Body of pancreas (tissue), 4 donors: ENCODE data around the gene PACSIN2. TPM values are rescaled to one million over a fixed set of nuclear protein-coding genes. Genes with fewer than 3 reads are reported as not detected.

ENCODE experiments used
- ATAC-seq: fragments of 150-250 bp; one replicate; pipeline ENCODE4 v1.9.1; 2016
- DNase-seq, 4 donors: peaks; one replicate each; pipeline ENCODE4 v3.0.0-alpha.2; 2019
- H3K27ac ChIP-seq, 4 donors: fragments of 200-600 bp; sonication (generic); 1 replicate in 3 of 4; 2 replicates in 1 of 4; pipeline versions ENCODE4 v1.5.1 to v1.6.1; 2016 to 2019; ENCODE audit warnings: mild to moderate bottlenecking in 1 of 4, mixed read lengths in 1 of 4, moderate library complexity in 1 of 4
- H3K27me3 ChIP-seq, 2 donors: fragments of 200-600 bp; sonication (generic); one replicate each; pipeline ENCODE4 v1.6.0; 2016; ENCODE audit warnings: mild to moderate bottlenecking in 1 of 2
- H3K36me3 ChIP-seq, 2 donors: fragments of 200-600 bp; sonication (generic); replicated peaks in 1 of 2; 2 replicates each; pipeline ENCODE4 v1.5.1; 2016; ENCODE audit warnings: low read depth in 2 of 2; ENCODE audit not compliant: insufficient read depth in 1 of 2
- H3K4me1 ChIP-seq: fragments of 200-600 bp; sonication (generic); one replicate; pipeline ENCODE4 v1.6.0; 2016
- H3K4me3 ChIP-seq, 2 donors: fragments of 200-600 bp; sonication (generic); 1 replicate in 1 of 2; 2 replicates in 1 of 2; pipeline ENCODE4 v1.5.1; 2016 to 2019
- H3K9me3 ChIP-seq, 3 donors: fragments of 200-600 bp; sonication (generic); 1 replicate in 2 of 3; 2 replicates in 1 of 3; pipeline ENCODE4 v1.5.1; 2016
- POLR2A ChIP-seq, 3 donors: fragments of 450-650 bp; IDR thresholded peaks; one replicate each; pipeline ENCODE4 v1.6.1; 2016; ENCODE audit warnings: antibody characterized with exemption in 3 of 3, mild to moderate bottlenecking in 2 of 3
- WGBS, 2 donors: methylation state at CpG; one replicate each; pipeline ENCODE4 v1.1.5; 2017; 5-methylcytosine and 5-hydroxymethylcytosine counted together
- intact Hi-C: fragments of 100-400 bp; cut with DNase I; formaldehyde crosslinking; loops from one replicate; pipeline ENCODE4 v1.15.1; 2023
- total RNA-seq, 2 donors: library from RNA; depleted of rRNA; stranded (reverse); fragments of >200 nt; gene quantifications; one replicate each; pipeline ENCODE4 v1.1.0, GENCODE V29; 2016
- TF ChIP-seq, protein P1 (sequence below), 7 experiments: fragments of 450-650 bp in 4 of 7; fragments of 200-600 bp in 3 of 7; sonication (generic) in 3 of 7; IDR thresholded peaks; one replicate each; pipeline ENCODE4 v1.5.1; 2016 to 2019; ENCODE audit warnings: antibody characterized with exemption in 7 of 7

PACSIN2 gene
- total RNA-seq, 2 donors from 2014 or later, result 117 to 118 TPM

DNA sequence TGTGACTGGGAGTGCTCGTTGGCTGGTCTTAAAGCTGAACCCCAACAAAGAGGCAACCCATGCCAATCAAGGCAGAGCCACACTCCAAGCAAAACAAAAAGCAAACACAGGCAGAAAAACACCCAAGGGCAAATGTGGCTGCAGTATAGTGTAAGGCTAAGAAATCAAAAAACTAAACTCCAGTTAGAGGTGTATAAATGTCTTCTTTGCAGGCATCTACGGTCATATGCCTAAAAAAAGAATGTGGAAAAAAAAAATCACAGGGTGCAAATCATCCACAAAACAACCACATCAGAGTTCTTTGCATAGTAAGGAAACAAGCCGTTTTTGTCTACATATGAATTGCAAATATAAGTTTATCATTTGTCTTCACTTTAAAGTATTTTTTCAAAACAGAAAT lies 185.6 kb downstream of the PACSIN2 start:
- Histone ChIP-seq H3K4me1 (no peaks in the 10 kb centered on the region), H3K27ac (no peak overlapping the region), H3K27me3 (no peaks in the 10 kb centered on the region), H3K4me3 (no peak overlapping the region), H3K9me3 (no peaks in the 10 kb centered on the region), H3K36me3 (peaks cover 14 to 45% of the 10 kb centered on the region in 2 donors)
- no peak for DNase-seq
- 48 to 62% methylated on average over 3 of the region's 3 CpGs for WGBS, 2 donors
- no peak for TF ChIP-seq POLR2A (IDR thresholded peaks at IDR 0.05)
- TF ChIP-seq, protein P1, sequence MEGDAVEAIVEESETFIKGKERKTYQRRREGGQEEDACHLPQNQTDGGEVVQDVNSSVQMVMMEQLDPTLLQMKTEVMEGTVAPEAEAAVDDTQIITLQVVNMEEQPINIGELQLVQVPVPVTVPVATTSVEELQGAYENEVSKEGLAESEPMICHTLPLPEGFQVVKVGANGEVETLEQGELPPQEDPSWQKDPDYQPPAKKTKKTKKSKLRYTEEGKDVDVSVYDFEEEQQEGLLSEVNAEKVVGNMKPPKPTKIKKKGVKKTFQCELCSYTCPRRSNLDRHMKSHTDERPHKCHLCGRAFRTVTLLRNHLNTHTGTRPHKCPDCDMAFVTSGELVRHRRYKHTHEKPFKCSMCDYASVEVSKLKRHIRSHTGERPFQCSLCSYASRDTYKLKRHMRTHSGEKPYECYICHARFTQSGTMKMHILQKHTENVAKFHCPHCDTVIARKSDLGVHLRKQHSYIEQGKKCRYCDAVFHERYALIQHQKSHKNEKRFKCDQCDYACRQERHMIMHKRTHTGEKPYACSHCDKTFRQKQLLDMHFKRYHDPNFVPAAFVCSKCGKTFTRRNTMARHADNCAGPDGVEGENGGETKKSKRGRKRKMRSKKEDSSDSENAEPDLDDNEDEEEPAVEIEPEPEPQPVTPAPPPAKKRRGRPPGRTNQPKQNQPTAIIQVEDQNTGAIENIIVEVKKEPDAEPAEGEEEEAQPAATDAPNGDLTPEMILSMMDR (IDR thresholded peaks at IDR 0.05), result no peak
- intact Hi-C loops, result no loop called here
- ATAC-seq, result no peak

DNA sequence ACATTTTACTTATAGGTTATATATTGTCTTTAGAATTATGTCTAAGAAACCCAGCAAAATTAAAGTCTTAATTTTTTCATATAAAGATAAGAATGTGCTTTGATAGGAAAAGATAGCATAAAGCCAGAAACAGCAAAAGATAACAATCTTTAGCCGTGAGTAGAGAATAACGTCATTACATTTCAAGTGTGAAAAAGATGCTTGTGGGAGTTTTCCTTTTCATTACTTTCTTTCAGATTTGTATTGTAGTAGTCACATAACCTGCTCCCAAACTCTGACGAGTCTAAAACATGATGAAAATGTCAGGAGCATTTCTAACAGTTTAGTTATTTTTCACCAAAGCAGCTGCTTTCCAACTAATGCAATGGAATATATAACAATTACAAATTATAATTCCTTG lies 189.2 kb downstream of the PACSIN2 start:
- no peaks in the 10 kb centered on the region for H3K27me3 ChIP-seq
- intact Hi-C loops, result no loop called here
- DNase-seq, result no peak
- peaks cover 10 to 35% of the 10 kb centered on the region in 2 donors for H3K36me3 ChIP-seq
- H3K27ac ChIP-seq, result no peak overlapping the region
- ATAC-seq, result no peak
- no peaks in the 10 kb centered on the region for H3K9me3 ChIP-seq
- WGBS, 2 donors, result 65 to 76% methylated on average over 3 of the region's 3 CpGs
- TF ChIP-seq, protein P1 (IDR thresholded peaks at IDR 0.05), result no peak
- no peak for TF ChIP-seq POLR2A (IDR thresholded peaks at IDR 0.05)
- no peak overlapping the region for H3K4me3 ChIP-seq
- peaks cover 5% of the 10 kb centered on the region for H3K4me1 ChIP-seq

DNA sequence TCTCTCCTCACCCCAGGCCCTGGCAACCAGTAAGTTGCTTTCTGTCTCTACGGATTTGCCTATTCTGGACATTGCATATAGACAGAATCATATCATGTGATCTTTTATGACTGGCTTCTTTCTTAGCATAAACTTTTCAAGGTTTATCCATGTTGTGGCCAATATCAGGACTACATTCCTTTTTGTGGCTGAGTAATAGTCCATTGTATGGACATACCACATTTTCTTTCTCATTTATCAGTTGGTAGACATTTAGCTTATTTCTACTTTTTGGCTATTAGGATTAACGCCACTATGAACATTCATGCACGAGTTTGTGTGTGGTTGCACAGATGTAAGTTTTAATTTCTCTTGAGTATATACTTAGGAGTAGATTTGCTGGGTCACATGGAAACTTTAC lies 193.6 kb downstream of the PACSIN2 start:
- H3K4me3 ChIP-seq, result no peak overlapping the region
- peaks cover 8 to 18% of the 10 kb centered on the region in 2 donors for H3K36me3 ChIP-seq
- intact Hi-C loops, result no loop called here
- no peaks in the 10 kb centered on the region for H3K27me3 ChIP-seq
- no peaks in the 10 kb centered on the region for H3K9me3 ChIP-seq
- 96% methylated on average over 3 of the region's 3 CpGs for WGBS, 2 donors
- DNase-seq, result no peak
- no peak for ATAC-seq
- peaks cover 29% of the 10 kb centered on the region for H3K4me1 ChIP-seq
- TF ChIP-seq, protein P1 (IDR thresholded peaks at IDR 0.05), result no peak
- TF ChIP-seq POLR2A (IDR thresholded peaks at IDR 0.05), result no peak
- peak overlapping the region in 1 of 4 donors; percentile 14 for H3K27ac ChIP-seq

DNA sequence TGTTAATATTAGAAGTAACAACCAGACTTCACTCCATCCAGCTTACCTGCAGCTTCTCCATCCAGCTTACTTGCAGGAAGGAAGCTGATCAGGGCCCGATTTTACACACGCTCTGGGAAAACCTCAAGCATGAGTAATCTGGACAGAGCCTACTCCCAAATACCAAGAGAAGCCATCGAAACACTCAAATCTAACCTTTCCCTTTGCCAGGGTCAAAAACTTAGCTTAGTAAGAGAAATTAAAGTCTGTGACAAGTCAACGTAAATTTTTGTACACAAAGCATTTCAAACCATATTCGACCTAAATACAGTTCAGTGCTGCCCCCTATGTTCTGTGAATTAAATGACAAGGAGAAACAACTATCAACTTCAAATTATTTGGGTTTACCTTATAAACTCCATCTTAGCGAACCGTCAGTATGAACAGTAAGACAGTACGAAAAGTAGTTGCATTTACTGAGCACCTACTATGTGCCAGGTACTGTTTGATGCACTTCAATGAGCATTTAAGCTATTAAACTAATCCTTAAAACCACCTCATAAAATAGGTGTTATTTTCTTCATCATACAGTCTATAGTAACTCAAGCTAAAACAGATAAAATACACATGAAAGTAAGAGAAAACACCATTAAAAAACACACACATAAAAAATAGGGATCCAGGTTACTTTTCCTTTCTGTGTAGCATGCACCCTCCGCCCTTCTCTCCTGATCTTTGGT lies 194.7 kb downstream of the PACSIN2 start:
- intact Hi-C loops, result no loop called here
- peak overlapping the region; percentile 3 to 61 (median 41) for H3K27ac ChIP-seq
- peaks cover 29% of the 10 kb centered on the region for H3K4me1 ChIP-seq
- H3K4me3 ChIP-seq, result no peak overlapping the region
- no peak for TF ChIP-seq POLR2A (IDR thresholded peaks at IDR 0.05)
- TF ChIP-seq, protein P1 (IDR thresholded peaks at IDR 0.05), result peak in 3 of 7 experiments; percentile 20 to 55 (median 50)
- DNase-seq (no peak), ATAC-seq (peak; percentile 39)
- no peaks in the 10 kb centered on the region for H3K27me3 ChIP-seq
- no peaks in the 10 kb centered on the region for H3K9me3 ChIP-seq
- H3K36me3 ChIP-seq, result peaks cover 14 to 15% of the 10 kb centered on the region in 2 donors
- WGBS, 2 donors, result 64 to 70% methylated on average over 9 of the region's 9 CpGs

Other genes starting within 250 kb of the PACSIN2 start
- 10 to 100 TPM; 64.3 to 73.2 TPM for gene ARFGAP3, start 157.9 kb downstream of the PACSIN2 start, total RNA-seq
- 1 to 10 TPM; 2.0 to 7.0 TPM for gene TTLL1, start 74.2 kb upstream of the PACSIN2 start, total RNA-seq
- 10 to 100 TPM in 1 of 2 donors, 1 to 10 TPM in 1; 1.6 to 11.5 TPM for gene BIK, start 95.6 kb upstream of the PACSIN2 start, total RNA-seq
- gene MCAT, start 128.2 kb upstream of the PACSIN2 start, total RNA-seq, result 10 to 100 TPM; 28.8 to 50.8 TPM
- 100 to 1,000 TPM; 113 to 225 TPM for gene TSPO, start 136.4 kb upstream of the PACSIN2 start, total RNA-seq
- gene TTLL12, start 172.0 kb upstream of the PACSIN2 start, total RNA-seq, result 10 to 100 TPM; 21.0 to 25.1 TPM